ENCODE measurements around the gene AXL. TPM values are rescaled to one million over a fixed set of nuclear protein-coding genes. Genes with fewer than 3 reads are reported as not detected.
A peak's percentile ranks its signal among the peaks of the same experiment; 100 is the strongest.

AXL gene
- total and polyA plus RNA-seq, 9 of the 15 experiments (the other 6 are each of a cell fraction or from before 2014, with no cell fraction given) = 0.80 to 6.6 (median 1.6) TPM

DNA sequence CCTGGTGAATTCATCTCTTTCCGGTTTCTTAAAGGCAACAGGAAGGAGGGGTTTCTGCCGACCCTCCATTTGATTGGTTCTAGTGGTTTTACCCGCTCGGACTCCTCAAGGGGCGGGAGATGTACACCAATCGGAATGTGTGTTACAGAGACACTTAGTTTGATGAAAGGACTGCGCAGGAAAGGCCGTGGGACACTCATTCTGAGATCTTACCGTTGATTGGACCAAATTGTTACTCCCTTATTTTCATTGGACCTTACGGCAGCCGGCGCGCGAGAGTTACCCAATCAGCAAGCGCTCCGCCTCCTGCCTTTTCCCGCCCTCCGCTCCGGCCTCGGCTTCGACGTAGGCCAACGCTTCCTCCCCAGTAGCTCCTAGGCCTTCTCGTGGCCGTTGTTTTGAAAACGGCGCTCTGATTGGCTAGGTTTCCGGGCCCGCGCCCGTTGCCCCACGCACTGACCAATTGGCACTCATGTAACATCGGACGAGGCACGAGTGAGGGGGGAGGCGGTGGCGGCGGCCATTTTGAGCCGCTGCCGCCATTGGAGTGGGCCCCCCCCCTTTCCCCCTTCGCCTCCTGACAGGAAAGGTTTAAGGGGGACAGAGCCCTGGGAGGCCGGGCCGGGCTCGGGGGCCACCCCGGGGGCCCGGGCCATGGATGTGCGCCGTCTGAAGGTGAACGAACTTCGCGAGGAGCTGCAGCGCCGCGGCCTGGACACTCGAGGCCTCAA lies 45.0 kb downstream of the AXL start, which contains the start of gene HNRNPUL1 (continued):
- no peak for TF ChIP-seq ZFPM2 (CRISPR knock-in tag; IDR thresholded peaks at IDR 0.05)
- no peak; the same call in 1 of the 2 replicates for TF ChIP-seq CAMTA2 (CRISPR knock-in tag; conservative IDR thresholded peaks at IDR 0.05)
- TF ChIP-seq CBFA2T3 (IDR thresholded peaks at IDR 0.05) = no peak
- no peak for TF ChIP-seq PURB (CRISPR knock-in tag; IDR thresholded peaks at IDR 0.05; ENCODE audit: low read depth)
- peak; percentile 96 to 98 (median 98) for TF ChIP-seq YY1 (IDR thresholded peaks at IDR 0.05; ENCODE audit: borderline replicate concordance in 1 of 3, control insufficient read depth in 1 of 3, extremely low read depth in 1 of 3, insufficient read depth in 3 of 3, insufficient read length in 1 of 3, insufficient replicate concordance in 2 of 3, low read depth in 1 of 3, low read length in 2 of 3)
- TF ChIP-seq, protein P1, sequence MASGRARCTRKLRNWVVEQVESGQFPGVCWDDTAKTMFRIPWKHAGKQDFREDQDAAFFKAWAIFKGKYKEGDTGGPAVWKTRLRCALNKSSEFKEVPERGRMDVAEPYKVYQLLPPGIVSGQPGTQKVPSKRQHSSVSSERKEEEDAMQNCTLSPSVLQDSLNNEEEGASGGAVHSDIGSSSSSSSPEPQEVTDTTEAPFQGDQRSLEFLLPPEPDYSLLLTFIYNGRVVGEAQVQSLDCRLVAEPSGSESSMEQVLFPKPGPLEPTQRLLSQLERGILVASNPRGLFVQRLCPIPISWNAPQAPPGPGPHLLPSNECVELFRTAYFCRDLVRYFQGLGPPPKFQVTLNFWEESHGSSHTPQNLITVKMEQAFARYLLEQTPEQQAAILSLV (tag; IDR thresholded peaks at IDR 0.05) = no peak
- no peak for TF ChIP-seq KLF10 (CRISPR knock-in tag; IDR thresholded peaks at IDR 0.05)
- 0 out of 2 replicates have a peak, but pooled peaks have one; percentile 53 for TF ChIP-seq SMAD3 (CRISPR knock-in tag; conservative IDR thresholded peaks at IDR 0.05)
- TF ChIP-seq, protein P2, sequence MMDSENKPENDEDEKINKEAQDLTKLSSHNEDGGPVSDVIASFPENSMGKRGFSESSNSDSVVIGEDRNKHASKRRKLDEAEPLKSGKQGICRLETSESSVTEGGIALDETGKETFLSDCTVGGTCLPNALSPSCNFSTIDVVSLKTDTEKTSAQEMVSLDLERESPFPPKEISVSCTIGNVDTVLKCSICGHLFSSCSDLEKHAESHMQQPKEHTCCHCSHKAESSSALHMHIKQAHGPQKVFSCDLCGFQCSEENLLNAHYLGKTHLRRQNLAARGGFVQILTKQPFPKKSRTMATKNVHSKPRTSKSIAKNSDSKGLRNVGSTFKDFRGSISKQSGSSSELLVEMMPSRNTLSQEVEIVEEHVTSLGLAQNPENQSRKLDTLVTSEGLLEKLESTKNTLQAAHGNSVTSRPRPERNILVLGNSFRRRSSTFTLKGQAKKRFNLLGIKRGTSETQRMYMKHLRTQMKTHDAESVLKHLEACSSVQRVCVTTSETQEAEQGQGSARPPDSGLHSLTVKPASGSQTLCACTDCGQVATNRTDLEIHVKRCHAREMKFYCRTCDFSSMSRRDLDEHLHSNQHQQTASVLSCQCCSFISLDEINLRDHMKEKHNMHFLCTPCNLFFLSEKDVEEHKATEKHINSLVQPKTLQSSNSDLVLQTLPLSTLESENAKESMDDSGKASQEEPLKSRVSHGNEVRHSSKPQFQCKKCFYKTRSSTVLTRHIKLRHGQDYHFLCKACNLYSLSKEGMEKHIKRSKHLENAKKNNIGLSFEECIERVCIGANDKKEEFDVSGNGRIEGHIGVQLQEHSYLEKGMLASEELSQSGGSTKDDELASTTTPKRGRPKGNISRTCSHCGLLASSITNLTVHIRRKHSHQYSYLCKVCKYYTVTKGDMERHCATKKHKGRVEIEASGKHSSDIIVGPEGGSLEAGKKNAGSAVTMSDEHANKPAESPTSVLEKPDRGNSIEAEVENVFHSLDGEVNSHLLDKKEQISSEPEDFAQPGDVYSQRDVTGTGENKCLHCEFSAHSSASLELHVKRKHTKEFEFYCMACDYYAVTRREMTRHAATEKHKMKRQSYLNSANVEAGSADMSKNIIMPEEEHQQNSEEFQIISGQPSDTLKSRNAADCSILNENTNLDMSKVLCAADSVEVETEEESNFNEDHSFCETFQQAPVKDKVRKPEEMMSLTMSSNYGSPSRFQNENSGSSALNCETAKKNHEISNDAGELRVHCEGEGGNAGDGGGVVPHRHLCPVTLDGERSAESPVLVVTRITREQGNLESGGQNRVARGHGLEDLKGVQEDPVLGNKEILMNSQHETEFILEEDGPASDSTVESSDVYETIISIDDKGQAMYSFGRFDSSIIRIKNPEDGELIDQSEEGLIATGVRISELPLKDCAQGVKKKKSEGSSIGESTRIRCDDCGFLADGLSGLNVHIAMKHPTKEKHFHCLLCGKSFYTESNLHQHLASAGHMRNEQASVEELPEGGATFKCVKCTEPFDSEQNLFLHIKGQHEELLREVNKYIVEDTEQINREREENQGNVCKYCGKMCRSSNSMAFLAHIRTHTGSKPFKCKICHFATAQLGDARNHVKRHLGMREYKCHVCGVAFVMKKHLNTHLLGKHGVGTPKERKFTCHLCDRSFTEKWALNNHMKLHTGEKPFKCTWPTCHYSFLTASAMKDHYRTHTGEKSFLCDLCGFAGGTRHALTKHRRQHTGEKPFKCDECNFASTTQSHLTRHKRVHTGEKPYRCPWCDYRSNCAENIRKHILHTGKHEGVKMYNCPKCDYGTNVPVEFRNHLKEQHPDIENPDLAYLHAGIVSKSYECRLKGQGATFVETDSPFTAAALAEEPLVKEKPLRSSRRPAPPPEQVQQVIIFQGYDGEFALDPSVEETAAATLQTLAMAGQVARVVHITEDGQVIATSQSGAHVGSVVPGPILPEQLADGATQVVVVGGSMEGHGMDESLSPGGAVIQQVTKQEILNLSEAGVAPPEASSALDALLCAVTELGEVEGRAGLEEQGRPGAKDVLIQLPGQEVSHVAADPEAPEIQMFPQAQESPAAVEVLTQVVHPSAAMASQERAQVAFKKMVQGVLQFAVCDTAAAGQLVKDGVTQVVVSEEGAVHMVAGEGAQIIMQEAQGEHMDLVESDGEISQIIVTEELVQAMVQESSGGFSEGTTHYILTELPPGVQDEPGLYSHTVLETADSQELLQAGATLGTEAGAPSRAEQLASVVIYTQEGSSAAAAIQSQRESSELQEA (IDR thresholded peaks at IDR 0.05; ENCODE audit: low read depth) = no peak
- TF ChIP-seq, protein P3, sequence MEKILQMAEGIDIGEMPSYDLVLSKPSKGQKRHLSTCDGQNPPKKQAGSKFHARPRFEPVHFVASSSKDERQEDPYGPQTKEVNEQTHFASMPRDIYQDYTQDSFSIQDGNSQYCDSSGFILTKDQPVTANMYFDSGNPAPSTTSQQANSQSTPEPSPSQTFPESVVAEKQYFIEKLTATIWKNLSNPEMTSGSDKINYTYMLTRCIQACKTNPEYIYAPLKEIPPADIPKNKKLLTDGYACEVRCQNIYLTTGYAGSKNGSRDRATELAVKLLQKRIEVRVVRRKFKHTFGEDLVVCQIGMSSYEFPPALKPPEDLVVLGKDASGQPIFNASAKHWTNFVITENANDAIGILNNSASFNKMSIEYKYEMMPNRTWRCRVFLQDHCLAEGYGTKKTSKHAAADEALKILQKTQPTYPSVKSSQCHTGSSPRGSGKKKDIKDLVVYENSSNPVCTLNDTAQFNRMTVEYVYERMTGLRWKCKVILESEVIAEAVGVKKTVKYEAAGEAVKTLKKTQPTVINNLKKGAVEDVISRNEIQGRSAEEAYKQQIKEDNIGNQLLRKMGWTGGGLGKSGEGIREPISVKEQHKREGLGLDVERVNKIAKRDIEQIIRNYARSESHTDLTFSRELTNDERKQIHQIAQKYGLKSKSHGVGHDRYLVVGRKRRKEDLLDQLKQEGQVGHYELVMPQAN (IDR thresholded peaks at IDR 0.05; ENCODE audit: borderline replicate concordance) = no peak
- TF ChIP-seq, protein P4, sequence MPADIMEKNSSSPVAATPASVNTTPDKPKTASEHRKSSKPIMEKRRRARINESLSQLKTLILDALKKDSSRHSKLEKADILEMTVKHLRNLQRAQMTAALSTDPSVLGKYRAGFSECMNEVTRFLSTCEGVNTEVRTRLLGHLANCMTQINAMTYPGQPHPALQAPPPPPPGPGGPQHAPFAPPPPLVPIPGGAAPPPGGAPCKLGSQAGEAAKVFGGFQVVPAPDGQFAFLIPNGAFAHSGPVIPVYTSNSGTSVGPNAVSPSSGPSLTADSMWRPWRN (IDR thresholded peaks at IDR 0.05; ENCODE audit: low read depth) = peak; percentile 54; the same call in 1 of the 2 replicates
- TF ChIP-seq NR2F6 (CRISPR knock-in tag; IDR thresholded peaks at IDR 0.05) = no peak
- peak in 1 of 2 experiments; percentile 79; a peak in 1 of 4 replicates for TF ChIP-seq NONO (IDR thresholded peaks at IDR 0.05; ENCODE audit: low read depth in 2 of 2, low read length in 1 of 2)
- no peak for TF ChIP-seq ZNF121 (CRISPR knock-in tag; conservative IDR thresholded peaks at IDR 0.05)
- no peak for TF ChIP-seq STAT5A (IDR thresholded peaks at IDR 0.05; ENCODE audit: borderline replicate concordance, low read length)
